ENCODE data around the gene CENPP. TPM values are rescaled to one million over a fixed set of nuclear protein-coding genes. Genes with fewer than 3 reads are reported as not detected.

The CENPP gene
- total RNA-seq, 1 donor from 2014 or later = 1.9 TPM

- Histone ChIP-seq H3K27ac (ENCODE audit: low read depth, low read length) (no peak overlapping the region), H3K36me3 (ENCODE audit: insufficient read depth, low read length) (no peaks in the 10 kb centered on the region), H3K9ac (ENCODE audit: low read length) (no peak overlapping the region), H4K20me1 (ENCODE audit: insufficient read depth, low read length) (no peaks in the 10 kb centered on the region), H2AFZ (ENCODE audit: low read depth, low read length) (no peak overlapping the region), H3K27me3 (ENCODE audit: insufficient read depth, low read length) (no peaks in the 10 kb centered on the region), H3K4me3 (ENCODE audit: insufficient read depth, low read depth, low read length) (no peak overlapping the region), H3K4me1 (ENCODE audit: insufficient read depth, low read length) (no peaks in the 10 kb centered on the region), H3K4me2 (ENCODE audit: low read length) (no peak overlapping the region), H3K79me2 (ENCODE audit: insufficient read depth, low read length) (no peaks in the 10 kb centered on the region), H3K9me3 (ENCODE audit: insufficient read depth, low read depth, low read length) (no peaks in the 10 kb centered on the region)
- Mint-ChIP-seq H3K27ac (ENCODE audit: unreplicated experiment) (no peak overlapping the region), H3K27me3 (ENCODE audit: low read depth, unreplicated experiment) (no peaks in the 10 kb centered on the region), H3K36me3 (ENCODE audit: low read depth, unreplicated experiment) (no peaks in the 10 kb centered on the region), H3K9me3 (ENCODE audit: unreplicated experiment) (no peaks in the 10 kb centered on the region), H3K4me3 (ENCODE audit: unreplicated experiment) (no peak overlapping the region), H3K4me1 (ENCODE audit: low read depth, unreplicated experiment) (no peaks in the 10 kb centered on the region)
- TF ChIP-seq CTCF (IDR thresholded peaks at IDR 0.05; ENCODE audit: insufficient read depth, low read depth, low read length) = no peak
- TF ChIP-seq EZH2 (IDR thresholded peaks at IDR 0.05; ENCODE audit: insufficient read depth, low read length) = no peak
- FAIRE-seq (no peak), DNase-seq (ENCODE audit: low read depth) (peak; percentile 77)
Measured at GRCh38 chr9:92525306-92525705, 199.6 kb downstream of the CENPP start.

GRCh38 chr9:92527291-92527828 lies 201.6 kb downstream of the CENPP start:
- FAIRE-seq = no peak
- Mint-ChIP-seq H3K4me1 (ENCODE audit: low read depth, unreplicated experiment) (no peaks in the 10 kb centered on the region), H3K27ac (ENCODE audit: unreplicated experiment) (no peak overlapping the region), H3K4me3 (ENCODE audit: unreplicated experiment) (no peak overlapping the region), H3K27me3 (ENCODE audit: low read depth, unreplicated experiment) (no peaks in the 10 kb centered on the region), H3K9me3 (ENCODE audit: unreplicated experiment) (no peaks in the 10 kb centered on the region), H3K36me3 (ENCODE audit: low read depth, unreplicated experiment) (no peaks in the 10 kb centered on the region)
- Histone ChIP-seq H3K36me3 (ENCODE audit: insufficient read depth, low read length) (no peaks in the 10 kb centered on the region), H3K4me1 (ENCODE audit: insufficient read depth, low read length) (no peaks in the 10 kb centered on the region), H3K4me3 (ENCODE audit: insufficient read depth, low read depth, low read length) (no peak overlapping the region), H3K9me3 (ENCODE audit: insufficient read depth, low read depth, low read length) (no peaks in the 10 kb centered on the region), H3K9ac (ENCODE audit: low read length) (no peak overlapping the region), H4K20me1 (ENCODE audit: insufficient read depth, low read length) (no peaks in the 10 kb centered on the region), H3K4me2 (ENCODE audit: low read length) (no peak overlapping the region), H3K27ac (ENCODE audit: low read depth, low read length) (no peak overlapping the region), H3K27me3 (ENCODE audit: insufficient read depth, low read length) (no peaks in the 10 kb centered on the region), H3K79me2 (ENCODE audit: insufficient read depth, low read length) (no peaks in the 10 kb centered on the region), H2AFZ (ENCODE audit: low read depth, low read length) (no peak overlapping the region)
- no peak for DNase-seq (ENCODE audit: low read depth)
- TF ChIP-seq EZH2 (IDR thresholded peaks at IDR 0.05; ENCODE audit: insufficient read depth, low read length) (no peak), CTCF (IDR thresholded peaks at IDR 0.05; ENCODE audit: insufficient read depth, low read depth, low read length) (no peak)

- Mint-ChIP-seq H3K4me3 (ENCODE audit: unreplicated experiment) (no peak overlapping the region), H3K27me3 (ENCODE audit: low read depth, unreplicated experiment) (no peaks in the 10 kb centered on the region), H3K9me3 (ENCODE audit: unreplicated experiment) (no peaks in the 10 kb centered on the region), H3K4me1 (ENCODE audit: low read depth, unreplicated experiment) (no peaks in the 10 kb centered on the region), H3K27ac (ENCODE audit: unreplicated experiment) (peak overlapping the region; percentile 35), H3K36me3 (ENCODE audit: low read depth, unreplicated experiment) (no peaks in the 10 kb centered on the region)
- no peaks in the 10 kb centered on the region for H3K4me1 ChIP-seq (ENCODE audit: insufficient read depth, low read length)
- H3K4me2 ChIP-seq (ENCODE audit: low read length) = no peak overlapping the region
- H2AFZ ChIP-seq (ENCODE audit: low read depth, low read length) = no peak overlapping the region
- DNase-seq (ENCODE audit: low read depth) (no peak), FAIRE-seq (no peak)
- no peak overlapping the region for H3K4me3 ChIP-seq (ENCODE audit: insufficient read depth, low read depth, low read length)
- no peaks in the 10 kb centered on the region for H3K79me2 ChIP-seq (ENCODE audit: insufficient read depth, low read length)
- no peak overlapping the region for H3K9ac ChIP-seq (ENCODE audit: low read length)
- H3K9me3 ChIP-seq (ENCODE audit: insufficient read depth, low read depth, low read length) = no peaks in the 10 kb centered on the region
- H4K20me1 ChIP-seq (ENCODE audit: insufficient read depth, low read length) = no peaks in the 10 kb centered on the region
- TF ChIP-seq CTCF (IDR thresholded peaks at IDR 0.05; ENCODE audit: insufficient read depth, low read depth, low read length) (no peak), EZH2 (IDR thresholded peaks at IDR 0.05; ENCODE audit: insufficient read depth, low read length) (no peak)
- no peak overlapping the region for H3K27ac ChIP-seq (ENCODE audit: low read depth, low read length)
- no peaks in the 10 kb centered on the region for H3K27me3 ChIP-seq (ENCODE audit: insufficient read depth, low read length)
- no peaks in the 10 kb centered on the region for H3K36me3 ChIP-seq (ENCODE audit: insufficient read depth, low read length)
Measured at GRCh38 chr9:92527832-92528521, 202.2 kb downstream of the CENPP start.

Data from astrocyte (in vitro differentiated cells and primary cell).